Fibroblast of skin of scalp (primary cell): ENCODE data around the gene HSPA12A.
"Not testable (repeated sequence)": the region's sequence is repeated elsewhere in the genome, so short reads cannot be mapped to it uniquely, and the experiment has no call there.

Source experiments
- DNase-seq: peaks from one replicate; pipeline ENCODE4 v3.0.0-alpha.2; 2013

Gene HSPA12A

GRCh38 chr10:116713846-116714245 lies 28.5 kb downstream of the HSPA12A start:
- no peak for DNase-seq

GRCh38 chr10:116712989-116713543 lies 29.3 kb downstream of the HSPA12A start:
- DNase-seq = no peak

GRCh38 chr10:116712519-116712918 lies 29.8 kb downstream of the HSPA12A start:
- DNase-seq = no peak

DNA sequence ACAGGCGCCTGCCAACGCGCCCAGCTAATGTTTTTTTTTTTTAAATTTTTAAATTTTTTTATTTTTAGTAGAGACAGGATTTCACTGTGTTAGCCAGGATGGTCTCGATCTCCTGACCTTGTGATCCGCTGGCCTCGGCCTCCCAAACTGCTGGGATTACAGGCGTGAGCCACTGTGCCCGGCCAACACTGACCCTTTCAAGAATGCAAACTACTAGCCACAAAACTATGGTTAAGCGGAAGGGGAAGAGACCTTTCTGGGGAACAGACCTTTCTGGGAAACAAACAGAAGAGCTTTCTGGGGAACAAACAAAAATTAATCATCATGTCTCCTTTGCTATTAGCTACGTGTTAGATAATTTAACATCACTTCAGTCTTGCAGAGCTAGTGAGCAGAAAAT lies 30.6 kb downstream of the HSPA12A start:
- DNase-seq = not testable (repeated sequence)

- no peak for DNase-seq
These were observed 32.3 kb downstream of the HSPA12A start for GRCh38 chr10:116710076-116710475.

GRCh38 chr10:116708877-116709276 lies 33.5 kb downstream of the HSPA12A start:
- no peak for DNase-seq

DNA sequence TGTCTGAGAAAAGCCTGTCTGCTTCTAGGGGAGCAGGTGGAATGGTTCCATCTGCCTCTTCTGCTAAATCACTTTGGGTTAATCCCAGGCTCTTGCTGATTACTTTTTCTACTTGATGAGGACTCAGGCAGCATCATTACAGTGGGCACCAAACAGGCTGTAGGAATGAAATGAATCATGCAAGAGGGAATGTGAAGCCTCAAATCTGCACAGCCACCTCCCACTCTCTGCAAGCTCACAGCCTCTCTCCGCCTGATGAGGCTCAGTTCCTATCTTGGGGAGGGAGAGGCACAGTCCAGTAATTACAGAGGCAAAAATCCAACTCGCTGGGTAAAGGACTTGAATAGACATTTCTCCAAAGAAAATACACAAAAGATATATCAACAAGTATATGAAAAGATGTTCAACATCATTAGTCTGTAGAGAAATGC lies 34.0 kb downstream of the HSPA12A start:
- DNase-seq = peak; percentile 63

- DNase-seq = no peak
These were observed 34.4 kb downstream of the HSPA12A start for GRCh38 chr10:116707981-116708380.

GRCh38 chr10:116706281-116706680 lies 36.1 kb downstream of the HSPA12A start:
- no peak for DNase-seq

GRCh38 chr10:116705498-116705897 lies 36.9 kb downstream of the HSPA12A start:
- no peak for DNase-seq

DNA sequence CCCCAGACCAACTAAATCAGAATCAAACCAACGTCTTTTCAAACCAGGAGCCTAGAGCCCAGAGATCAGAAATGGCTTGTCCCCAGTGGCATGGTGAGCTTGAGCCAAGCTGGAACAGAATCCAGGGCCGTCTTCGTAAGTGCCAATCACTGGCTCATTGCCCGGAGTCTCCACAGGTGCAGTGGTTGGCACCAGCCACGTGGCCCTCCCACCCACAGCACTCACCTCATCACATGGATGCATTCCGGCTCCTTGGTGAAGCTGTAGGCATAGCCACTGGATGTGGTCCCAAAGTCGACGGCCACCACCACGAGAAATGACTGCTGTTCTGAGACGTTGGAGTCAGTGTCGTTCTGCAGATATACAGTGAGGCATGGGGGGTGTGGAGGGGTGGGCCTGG lies 37.4 kb downstream of the HSPA12A start:
- no peak for DNase-seq

DNA sequence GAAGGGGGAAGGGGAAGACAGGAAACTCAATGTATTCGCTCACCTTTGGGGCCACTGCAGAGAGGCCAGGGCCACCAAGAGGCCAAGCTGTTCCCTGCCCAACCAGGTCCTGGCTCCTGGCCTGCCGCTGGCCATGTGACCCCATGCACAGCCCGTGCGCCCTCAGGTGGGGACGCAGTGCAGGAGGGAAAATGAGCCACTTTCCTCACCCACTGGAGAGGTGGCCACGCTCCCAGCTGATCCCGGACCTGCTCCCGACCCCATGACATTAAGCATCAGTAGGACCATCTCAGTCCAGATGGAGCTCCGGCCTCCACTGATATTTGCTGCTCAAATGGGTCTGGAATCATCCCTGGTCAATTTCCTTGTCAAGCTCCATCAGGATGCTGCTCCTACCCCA lies 40.2 kb downstream of the HSPA12A start:
- DNase-seq = no peak

GRCh38 chr10:116699471-116700150 lies 42.8 kb downstream of the HSPA12A start:
- DNase-seq = no peak

GRCh38 chr10:116699049-116699448 lies 43.3 kb downstream of the HSPA12A start:
- DNase-seq = no peak

GRCh38 chr10:116698364-116698763 lies 44.0 kb downstream of the HSPA12A start:
- DNase-seq = no peak

DNA sequence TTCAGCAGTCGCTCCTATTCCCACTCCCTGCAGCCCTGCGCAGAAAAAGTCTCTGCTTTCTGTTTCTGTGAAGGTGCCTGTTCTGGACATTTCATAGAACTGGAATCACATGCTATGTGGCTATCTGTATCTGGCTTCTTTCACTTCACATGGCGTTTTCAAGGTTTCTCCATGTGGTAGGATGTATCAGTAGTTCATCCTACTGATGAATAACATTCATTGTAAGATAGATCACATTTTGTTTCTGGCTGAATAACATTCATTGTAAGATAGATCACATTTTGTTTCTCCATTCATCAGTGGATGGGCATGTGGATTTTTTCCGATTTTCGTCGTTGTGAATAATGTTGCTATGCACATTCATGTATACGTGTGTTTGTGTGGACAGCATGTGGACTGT lies 44.5 kb downstream of the HSPA12A start:
- DNase-seq = no peak

- no peak for DNase-seq
These were observed 45.4 kb downstream of the HSPA12A start for GRCh38 chr10:116696919-116697318.

GRCh38 chr10:116694927-116695268 lies 47.5 kb downstream of the HSPA12A start:
- no peak for DNase-seq

DNA sequence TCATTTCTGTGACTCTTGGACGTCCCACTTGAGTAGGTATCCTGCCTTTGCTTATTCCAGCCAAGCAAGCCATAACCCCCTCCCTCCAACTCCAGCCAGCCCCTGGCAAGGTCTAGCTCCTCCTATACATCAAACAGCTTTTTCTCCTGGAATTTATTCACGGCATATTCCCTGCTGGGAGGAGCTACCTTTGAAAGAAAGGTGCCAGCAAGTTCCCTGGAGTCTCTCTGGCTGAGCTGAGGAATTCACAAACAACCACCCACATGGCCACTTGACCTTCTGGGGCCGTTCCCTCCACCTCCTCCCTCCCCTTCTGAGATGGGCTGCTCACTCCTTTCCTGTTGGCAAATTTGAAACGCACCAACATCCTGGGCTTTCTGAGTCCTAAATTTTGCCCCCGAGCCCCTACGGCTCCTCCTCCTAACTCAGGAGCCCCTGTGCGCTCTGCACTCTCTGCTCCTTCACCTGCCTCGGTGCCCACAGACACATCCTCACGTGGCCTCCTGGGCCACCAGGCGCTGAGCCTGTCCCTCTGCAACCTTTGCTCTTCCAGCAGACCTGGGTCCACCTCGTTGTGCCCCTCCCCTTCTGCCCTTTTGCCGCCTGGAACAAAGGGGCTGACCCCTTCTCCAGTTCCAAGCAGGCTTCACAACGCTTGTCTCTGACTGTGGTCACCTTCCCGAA lies 48.0 kb downstream of the HSPA12A start:
- DNase-seq = no peak

- no peak for DNase-seq
These were observed 50.1 kb downstream of the HSPA12A start for GRCh38 chr10:116692225-116692624.

DNA sequence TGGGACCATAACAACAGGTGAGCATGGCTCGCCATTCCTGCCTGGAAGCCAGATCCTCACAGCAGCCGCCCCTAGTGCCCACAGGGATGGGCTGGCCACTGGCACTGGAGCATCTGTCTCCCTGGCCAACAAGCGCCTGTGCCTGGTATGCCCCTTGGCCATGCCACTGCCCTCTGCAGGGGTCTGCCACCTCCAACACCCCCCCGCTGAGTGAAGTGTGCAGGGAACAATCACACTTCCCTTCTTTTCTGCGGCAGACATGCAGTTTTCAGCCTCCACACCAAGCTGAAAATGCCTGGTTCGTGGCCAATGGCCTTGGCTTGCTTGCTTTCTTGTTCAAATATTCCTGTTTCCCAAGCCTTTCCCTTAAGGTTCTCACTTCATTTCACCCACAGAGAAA lies 50.7 kb downstream of the HSPA12A start:
- DNase-seq = no peak

- peak; percentile 22 for DNase-seq
These were observed 51.7 kb downstream of the HSPA12A start for GRCh38 chr10:116690356-116691322.

GRCh38 chr10:116689744-116690143 lies 52.6 kb downstream of the HSPA12A start:
- no peak for DNase-seq
